ENCODE results near the gene NUTM1. TPM values are rescaled to one million over a fixed set of nuclear protein-coding genes. Genes with fewer than 3 reads are reported as not detected.

The NUTM1 gene
- total RNA-seq, 1 donor from 2014 or later, result not detected

DNA sequence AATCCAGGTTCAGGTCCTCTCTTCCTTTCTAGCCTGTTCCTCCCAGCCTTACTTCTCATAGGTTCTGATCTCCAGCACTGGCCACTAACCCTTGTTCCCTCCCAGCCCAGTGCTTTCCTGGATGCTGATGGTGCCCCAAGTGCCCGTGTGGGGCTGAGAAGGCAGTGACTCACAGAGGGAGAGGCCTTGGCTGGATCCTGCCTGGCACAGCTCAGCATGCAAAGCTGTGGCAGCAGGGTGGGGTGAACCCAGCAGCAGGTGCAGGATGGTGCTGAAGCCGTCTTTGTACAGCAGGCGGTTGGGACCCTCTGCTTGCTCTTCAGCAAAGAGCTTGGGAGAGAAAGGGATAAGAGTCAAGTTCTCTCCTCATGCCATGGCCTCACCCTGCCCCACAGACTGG is 16.3 kb downstream of the NUTM1 start:
- Histone ChIP-seq H3K27me3 (ENCODE audit: control insufficient read depth, insufficient read depth, low read length) (no peaks in the 10 kb centered on the region), H3K4me3 (ENCODE audit: low read depth, low read length) (no peak overlapping the region), H3K36me3 (ENCODE audit: control insufficient read depth, insufficient read depth, low read length) (no peaks in the 10 kb centered on the region)
- no peak for DNase-seq (ENCODE audit: low read depth)
- TF ChIP-seq, protein P1, sequence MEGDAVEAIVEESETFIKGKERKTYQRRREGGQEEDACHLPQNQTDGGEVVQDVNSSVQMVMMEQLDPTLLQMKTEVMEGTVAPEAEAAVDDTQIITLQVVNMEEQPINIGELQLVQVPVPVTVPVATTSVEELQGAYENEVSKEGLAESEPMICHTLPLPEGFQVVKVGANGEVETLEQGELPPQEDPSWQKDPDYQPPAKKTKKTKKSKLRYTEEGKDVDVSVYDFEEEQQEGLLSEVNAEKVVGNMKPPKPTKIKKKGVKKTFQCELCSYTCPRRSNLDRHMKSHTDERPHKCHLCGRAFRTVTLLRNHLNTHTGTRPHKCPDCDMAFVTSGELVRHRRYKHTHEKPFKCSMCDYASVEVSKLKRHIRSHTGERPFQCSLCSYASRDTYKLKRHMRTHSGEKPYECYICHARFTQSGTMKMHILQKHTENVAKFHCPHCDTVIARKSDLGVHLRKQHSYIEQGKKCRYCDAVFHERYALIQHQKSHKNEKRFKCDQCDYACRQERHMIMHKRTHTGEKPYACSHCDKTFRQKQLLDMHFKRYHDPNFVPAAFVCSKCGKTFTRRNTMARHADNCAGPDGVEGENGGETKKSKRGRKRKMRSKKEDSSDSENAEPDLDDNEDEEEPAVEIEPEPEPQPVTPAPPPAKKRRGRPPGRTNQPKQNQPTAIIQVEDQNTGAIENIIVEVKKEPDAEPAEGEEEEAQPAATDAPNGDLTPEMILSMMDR (IDR thresholded peaks at IDR 0.05; ENCODE audit: insufficient read depth, low read length, poor library complexity, severe bottlenecking), result no peak

DNA sequence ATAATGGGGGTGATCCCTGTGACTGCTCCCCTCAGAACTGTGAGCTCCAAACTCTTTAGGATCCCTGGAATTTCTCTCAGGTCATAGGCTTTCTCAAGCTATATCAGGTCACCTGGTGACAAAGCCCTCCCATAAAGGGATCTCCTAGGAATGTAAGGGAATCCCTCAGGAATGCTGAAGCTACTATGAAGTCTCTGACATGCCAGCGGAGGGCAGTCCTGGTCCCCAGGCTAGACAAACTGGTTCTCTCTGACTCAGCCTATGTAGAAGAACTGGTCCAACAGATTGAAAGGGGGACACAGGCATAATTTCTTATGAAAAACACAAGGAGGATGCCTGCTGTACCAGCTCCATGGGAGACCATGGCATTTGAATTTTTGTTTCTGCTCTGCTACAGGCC is 17.2 kb downstream of the NUTM1 start:
- TF ChIP-seq, protein P1 (IDR thresholded peaks at IDR 0.05; ENCODE audit: insufficient read depth, low read length, poor library complexity, severe bottlenecking), result no peak
- H3K4me3 ChIP-seq (ENCODE audit: low read depth, low read length), result no peak overlapping the region
- no peaks in the 10 kb centered on the region for H3K27me3 ChIP-seq (ENCODE audit: control insufficient read depth, insufficient read depth, low read length)
- DNase-seq (ENCODE audit: low read depth), result no peak
- peaks cover 1% of the 10 kb centered on the region for H3K36me3 ChIP-seq (ENCODE audit: control insufficient read depth, insufficient read depth, low read length)

DNA sequence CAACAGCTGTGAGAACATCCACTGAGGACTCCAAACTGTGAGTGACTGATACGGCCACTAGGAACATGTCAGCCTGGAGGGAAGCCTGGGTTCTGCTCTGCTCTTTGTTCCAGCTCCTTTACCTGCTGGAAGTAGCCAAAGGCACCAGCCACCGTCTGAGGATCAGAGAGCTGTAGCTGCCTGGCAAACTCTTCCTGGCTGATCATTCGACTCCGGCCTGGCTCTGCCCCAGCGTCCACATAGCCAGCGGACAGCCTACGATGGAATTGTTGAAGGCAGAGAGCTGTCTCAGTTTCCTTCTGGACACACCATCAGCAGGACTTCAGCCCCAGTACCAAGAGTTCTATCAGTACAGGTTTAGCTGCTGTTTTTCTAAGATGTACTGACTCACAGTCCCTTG is 18.2 kb downstream of the NUTM1 start:
- no peak for DNase-seq (ENCODE audit: low read depth)
- TF ChIP-seq, protein P1 (IDR thresholded peaks at IDR 0.05; ENCODE audit: insufficient read depth, low read length, poor library complexity, severe bottlenecking), result no peak
- no peak overlapping the region for H3K4me3 ChIP-seq (ENCODE audit: low read depth, low read length)
- H3K36me3 ChIP-seq (ENCODE audit: control insufficient read depth, insufficient read depth, low read length), result peaks cover 1% of the 10 kb centered on the region
- no peaks in the 10 kb centered on the region for H3K27me3 ChIP-seq (ENCODE audit: control insufficient read depth, insufficient read depth, low read length)

DNA sequence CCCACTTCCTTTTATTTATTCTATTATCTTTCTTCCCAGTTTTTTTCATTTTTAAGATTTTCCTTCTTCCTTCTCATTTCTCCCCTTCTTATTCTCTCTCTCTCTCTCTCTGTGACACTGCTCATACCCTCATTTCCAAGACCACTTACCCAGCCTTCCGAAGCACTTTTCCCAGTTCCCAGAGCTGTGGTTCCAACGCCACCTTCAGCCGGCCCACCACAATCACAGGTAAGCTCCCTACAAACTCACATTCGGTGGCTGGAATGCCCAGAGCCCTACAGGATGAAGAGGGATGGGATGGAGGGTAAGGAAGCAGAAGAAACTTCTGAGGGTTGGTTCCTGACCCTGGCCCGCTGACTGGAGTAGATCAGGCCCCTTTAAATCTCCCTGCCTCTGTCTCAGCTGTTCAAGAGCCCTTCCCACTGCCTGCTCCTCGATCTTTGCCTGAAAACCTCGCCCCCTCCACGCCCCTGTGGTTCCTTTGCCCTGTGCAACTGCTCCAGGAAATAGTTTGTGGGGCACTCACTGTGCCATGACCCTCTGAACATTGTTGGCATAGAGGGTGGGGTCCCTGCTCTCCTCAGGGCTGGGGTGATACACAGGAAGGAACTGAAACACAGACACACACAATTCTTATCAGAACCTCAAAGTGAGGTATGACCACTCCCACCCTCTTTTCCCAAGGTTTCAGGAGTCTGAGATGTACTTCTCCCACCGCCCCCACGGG is 19.1 kb downstream of the NUTM1 start:
- Histone ChIP-seq H3K27me3 (ENCODE audit: control insufficient read depth, insufficient read depth, low read length) (no peaks in the 10 kb centered on the region), H3K36me3 (ENCODE audit: control insufficient read depth, insufficient read depth, low read length) (peaks cover 1% of the 10 kb centered on the region), H3K4me3 (ENCODE audit: low read depth, low read length) (no peak overlapping the region)
- TF ChIP-seq, protein P1 (IDR thresholded peaks at IDR 0.05; ENCODE audit: insufficient read depth, low read length, poor library complexity, severe bottlenecking), result no peak
- no peak for DNase-seq (ENCODE audit: low read depth)

DNA sequence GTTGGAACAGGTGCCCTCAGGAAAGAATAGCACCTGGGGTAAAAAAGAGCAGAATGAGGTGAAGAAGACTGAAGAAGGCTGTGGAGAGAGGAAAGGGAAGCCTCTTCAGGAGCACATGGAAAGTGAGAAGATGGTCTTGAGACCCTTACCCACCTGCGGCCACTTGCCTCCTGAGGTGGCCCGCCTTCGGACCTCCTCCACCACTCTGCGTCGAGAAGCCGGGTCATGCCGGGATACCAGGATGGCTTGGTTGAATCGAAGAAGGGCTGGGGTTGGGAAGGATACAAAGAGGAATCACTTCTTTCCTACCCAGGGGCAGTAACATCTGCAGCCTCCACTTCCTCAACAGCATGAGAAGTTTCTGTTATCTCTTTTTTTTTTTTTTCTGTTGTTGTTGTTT is 20.9 kb downstream of the NUTM1 start:
- no peak overlapping the region for H3K4me3 ChIP-seq (ENCODE audit: low read depth, low read length)
- TF ChIP-seq, protein P1 (IDR thresholded peaks at IDR 0.05; ENCODE audit: insufficient read depth, low read length, poor library complexity, severe bottlenecking), result no peak
- DNase-seq (ENCODE audit: low read depth), result no peak
- no peaks in the 10 kb centered on the region for H3K27me3 ChIP-seq (ENCODE audit: control insufficient read depth, insufficient read depth, low read length)
- peaks cover 1% of the 10 kb centered on the region for H3K36me3 ChIP-seq (ENCODE audit: control insufficient read depth, insufficient read depth, low read length)
